Stimulated activated CD8-positive, alpha-beta memory T cell treated with anti-CD3 and anti-CD28 coated beads, Interleukin-7, amount 100 ng/mL, for 1 hour (primary cell): Measurements from ENCODE around the gene LINGO3.

Experiments
- DNase-seq, 2 donors: peaks; one replicate each; pipeline ENCODE4 v3.0.0-alpha.2; 2020; ENCODE audit warnings: low read depth in 2 of 2

LINGO3 gene

DNA sequence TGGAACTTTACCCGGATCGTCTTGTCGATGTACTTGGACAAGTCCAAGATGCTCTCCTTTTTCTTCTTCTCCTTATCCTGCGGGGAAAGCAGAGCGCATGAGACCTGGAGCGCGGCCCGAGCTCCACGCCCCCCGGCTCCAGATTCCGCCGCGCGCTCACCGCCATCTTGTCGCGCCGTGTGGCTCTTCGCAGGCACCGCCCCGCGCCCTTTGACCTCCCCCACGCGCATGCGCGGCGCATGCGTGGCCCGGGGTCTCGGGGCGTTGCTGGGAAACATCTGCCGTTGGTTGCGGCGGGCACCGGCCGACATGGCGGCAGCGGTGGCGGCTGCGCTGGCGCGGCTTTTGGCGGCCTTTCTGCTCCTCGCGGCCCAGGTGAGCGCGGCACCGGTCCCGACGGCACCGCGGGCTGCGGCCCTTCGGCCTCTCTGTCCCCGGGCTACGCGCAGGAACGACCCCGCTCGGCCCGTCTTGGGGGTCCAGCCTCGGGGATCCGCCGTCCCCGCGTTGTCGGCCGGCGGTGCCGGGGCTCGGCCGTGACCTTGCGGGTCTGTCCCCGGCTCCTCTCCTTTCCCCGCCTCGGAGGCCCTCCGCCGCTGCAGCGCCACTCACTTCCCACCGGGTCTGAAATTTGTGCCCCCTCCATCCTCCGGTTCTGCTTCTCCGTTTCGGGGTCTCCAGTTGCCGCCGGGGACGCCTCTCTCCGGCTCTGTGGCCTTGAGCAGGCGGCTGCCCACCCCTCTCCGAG lies 20.6 kb upstream of the LINGO3 start, which contains the start of the genes LSM7 and SPPL2B:
Gene LSM7 (minus strand): TSS at position 186 of the 748 bp plus-strand sequence. CDS start 20 bp downstream, at position 166.
Gene SPPL2B (plus strand): TSS at position 284 of the 748 bp plus-strand sequence. CDS start 26 bp downstream, at position 310.
- DNase-seq = peak; percentile 86 to 90

DNA sequence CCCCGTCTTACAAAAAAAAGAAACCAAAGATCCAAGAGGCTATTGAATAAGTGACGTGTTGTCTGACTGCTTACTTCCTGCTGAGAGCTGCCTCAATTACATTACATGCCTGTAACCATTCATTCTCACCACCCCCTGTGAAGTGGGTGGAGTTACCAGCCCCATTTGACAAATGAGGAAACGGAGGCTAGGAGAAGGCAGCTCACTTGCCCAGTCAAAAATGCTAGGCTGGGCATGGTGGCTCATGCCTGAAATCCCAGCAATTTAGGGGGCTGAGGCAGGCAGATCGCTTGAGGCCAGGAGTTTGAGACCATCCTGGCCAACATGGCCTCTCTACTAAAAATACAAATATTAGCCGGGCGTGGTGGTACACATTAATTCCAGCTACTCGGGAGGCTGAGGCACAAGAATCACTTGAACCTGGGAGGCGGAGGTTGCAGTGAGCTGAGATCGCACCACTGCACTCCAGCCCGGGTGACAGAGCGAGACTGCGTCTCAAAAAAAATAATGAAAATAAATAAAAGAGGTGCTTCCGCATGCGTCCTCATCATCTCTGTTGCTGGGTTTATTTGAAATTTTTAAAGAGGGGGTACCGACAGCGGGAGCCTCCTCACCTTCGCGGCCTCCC lies 19.9 kb upstream of the LINGO3 start:
- no peak for DNase-seq

DNA sequence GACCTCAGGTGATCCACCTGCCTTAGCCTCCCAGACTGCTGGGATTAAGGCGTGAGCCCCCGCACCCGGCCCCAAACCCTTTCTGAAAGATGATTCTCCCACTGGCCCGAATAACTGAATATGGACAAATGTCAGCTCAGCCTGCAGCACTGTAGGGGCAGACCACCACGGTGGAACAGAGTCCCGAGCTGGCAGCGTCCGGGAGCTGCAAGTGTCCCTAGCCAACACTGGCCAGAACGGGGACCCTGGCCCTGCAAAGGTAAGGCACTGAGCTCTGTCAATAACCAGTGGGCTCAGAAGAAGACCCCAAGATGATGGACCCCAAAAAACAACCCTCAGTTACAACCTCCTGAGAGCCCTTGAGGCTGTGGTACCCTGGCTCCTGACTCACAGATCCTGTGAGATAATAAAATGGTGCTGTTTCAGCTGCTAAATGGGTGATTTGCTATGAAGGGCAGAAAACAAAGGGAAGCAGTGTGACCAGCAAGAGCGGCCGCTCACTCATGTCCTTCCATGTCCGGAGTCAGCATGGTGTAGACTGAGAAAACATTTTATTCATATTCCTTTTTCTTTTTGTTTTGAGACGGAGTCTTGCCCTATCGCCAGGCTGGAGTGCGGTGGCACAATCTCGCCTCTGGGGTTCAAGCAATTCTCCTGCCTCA lies 18.9 kb upstream of the LINGO3 start:
- DNase-seq = no peak

DNA sequence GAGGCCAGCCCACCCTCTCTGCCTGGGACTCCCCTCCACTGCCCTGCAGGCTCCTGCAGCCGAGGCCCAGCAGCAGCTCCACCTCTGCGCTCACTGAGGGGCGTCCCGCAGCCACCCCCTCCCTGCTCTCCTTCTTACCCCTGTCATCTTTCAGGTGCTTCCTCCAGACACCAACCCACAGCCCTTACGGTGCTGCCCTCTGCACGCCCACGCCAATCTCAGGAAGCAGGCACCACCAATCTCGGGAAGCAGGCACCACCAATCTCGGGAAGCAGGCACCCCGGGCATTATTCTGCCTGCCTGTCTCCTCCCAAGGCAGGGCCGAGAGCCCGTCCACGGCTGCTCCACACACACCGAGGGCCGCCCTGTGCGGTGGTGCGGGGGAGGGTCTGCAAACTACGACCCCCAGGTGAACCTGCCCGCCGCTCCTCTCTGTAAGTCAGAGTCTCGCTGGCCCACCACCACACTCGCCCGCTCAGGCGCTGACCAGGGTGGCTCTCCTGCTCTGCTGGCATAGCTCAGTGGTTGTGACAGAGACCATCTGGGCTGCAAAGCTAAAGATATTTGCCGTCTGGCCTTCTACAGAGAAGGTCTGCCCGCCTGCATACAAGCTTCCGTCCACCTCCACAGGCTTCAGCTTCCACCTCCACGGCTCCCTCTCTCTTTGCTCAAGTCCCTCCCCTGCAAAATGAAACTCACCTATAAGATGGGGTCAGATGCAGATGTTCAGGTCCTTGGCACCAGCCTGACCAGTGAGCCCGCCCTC lies 17.5 kb upstream of the LINGO3 start:
- DNase-seq = no peak

DNA sequence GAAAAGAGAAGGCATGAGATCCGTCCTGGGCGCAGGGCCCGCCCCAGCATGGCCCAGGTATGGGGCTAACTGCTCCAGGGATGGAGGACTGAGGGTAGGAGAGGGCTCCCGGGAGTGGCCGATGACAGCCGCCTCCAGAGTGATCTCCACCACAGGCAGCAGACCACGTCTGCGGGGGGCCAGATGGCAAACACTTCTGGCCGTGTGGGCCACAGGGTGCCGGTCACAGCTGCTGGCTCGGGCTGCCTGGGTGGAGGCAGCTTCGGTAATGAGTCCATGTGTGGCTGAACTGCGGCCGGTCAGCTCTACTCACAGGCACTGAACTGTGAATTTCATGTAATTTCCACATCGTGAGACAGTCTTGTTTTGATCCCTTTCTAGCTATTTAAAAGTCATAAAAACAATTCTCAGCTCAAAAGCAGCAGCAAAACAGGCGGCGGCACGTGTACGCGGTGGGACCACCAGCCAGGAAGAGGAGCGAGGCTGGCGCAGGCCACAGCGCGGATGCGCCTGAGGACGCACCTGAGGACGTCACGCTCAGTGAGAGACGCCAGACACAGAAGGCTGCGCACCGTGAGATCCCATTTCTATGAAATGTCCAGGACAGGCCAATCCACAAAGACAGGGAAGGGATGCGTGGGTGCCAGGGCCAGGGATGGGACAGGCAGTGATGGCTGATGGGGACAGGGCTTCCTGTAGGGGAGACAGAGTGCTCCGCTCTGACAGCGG lies 16.4 kb upstream of the LINGO3 start:
- no peak for DNase-seq

DNA sequence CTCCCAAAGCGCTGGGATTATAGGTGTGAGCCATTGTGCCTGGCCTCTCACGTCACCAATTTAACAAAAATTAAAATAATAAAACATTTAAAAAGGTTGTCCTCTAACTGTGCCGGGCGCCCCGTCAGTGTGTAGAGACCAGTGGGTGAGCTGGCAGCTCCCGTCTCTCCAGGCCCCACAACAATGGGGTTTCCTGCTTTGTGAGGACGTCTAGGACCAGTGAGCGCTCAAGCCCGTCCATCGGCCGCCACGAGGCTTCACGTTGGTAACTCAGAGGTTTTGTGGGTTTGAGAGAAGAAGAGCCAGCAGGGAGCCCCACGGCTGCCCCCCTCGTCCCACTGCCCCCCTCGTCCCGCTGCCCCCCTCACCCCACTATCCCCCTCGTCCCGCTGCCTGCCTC lies 15.8 kb upstream of the LINGO3 start:
- DNase-seq = no peak

DNA sequence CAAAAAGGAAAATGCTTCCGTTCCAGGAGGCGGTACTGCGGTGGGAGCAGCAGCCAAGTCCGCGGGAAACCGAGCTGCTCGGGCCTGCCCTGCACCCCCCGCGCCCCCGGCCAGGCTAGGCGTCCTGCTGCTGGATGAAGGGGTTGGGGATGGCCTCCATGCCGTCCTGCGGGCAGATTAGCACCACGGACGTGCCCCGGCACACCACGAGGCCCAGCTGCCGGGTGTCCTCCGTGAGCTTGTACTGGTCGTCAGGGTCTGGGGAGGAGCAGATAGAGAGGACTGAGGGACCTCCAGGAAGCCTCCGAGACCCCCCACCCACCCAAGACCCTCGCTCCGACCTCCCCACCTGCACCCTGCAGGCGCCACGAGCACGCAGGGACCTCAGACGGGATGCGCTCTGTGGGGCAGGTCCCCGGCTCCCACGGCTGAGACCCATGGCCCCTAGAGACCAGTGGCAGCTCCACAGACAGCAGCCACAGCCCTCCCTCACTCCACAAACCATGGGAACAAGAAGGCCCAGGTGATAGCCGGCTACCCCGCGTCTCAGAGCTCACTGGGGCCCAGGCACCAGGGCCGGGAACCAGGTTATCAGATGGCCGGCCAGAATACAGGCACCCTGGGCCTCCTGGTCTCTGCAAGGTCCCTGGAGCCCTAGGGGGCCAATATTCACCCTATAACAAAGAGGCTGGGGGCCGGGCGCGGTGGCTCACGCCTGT lies 13.8 kb upstream of the LINGO3 start:
- no peak for DNase-seq

DNA sequence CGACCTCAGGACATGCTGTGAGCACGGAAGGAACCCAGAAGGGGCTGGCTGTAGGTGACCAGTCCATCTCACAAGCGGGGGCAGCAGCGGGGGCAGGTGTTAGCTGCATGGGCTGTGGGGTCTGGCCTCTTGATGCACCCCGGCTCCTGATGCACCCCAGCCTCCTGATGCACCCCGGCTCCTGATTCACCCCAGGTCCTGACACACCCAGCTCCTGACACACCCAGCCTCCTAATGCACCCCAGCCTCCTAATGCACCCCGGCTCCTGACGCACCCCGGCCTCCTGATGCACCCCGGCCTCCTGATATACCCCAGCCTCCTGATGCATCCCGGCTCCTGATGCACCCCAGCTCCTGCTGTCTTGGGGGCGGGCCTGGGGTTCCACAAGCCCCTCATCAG lies 13.0 kb upstream of the LINGO3 start:
- DNase-seq = no peak

DNA sequence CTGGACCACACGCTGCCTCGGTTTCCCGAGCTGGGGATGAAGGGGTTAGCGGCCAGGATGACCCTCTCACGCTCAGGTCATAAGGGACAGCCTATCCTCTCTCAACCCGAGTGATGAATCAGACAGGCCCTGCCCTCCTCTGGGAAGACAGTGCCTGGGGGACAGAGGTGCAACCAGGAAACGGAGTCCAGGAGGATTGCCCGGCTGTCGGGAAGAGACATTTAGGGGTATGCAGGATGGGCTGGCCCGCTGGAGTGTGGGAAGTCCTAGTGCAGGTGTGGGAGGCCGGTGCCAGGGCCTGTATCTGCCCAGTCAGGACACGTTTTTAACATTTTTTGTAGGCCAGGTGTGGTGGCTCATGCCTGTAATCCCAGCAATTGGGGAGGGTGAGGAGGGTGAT lies 12.1 kb upstream of the LINGO3 start:
- DNase-seq = no peak

DNA sequence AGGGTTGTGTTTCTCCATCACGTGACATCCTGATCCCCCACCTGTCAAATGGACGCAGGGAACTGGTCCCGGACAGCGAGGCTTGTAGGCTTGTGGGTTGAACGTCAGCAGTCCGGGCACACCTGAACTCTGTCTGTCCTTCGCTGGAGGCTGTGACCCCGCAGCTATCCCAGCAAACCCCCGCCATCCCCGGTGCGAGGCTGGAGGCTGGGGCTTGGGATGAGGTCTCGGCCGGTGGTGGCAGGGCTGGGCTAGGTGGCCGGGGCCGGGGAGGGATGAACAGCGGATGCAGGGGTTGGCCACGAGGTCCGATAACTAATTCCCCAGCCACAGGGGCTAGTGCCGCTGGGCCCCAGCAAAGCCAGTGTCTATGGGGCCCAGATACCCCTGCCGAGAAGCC lies 11.6 kb upstream of the LINGO3 start:
- DNase-seq = no peak

DNA sequence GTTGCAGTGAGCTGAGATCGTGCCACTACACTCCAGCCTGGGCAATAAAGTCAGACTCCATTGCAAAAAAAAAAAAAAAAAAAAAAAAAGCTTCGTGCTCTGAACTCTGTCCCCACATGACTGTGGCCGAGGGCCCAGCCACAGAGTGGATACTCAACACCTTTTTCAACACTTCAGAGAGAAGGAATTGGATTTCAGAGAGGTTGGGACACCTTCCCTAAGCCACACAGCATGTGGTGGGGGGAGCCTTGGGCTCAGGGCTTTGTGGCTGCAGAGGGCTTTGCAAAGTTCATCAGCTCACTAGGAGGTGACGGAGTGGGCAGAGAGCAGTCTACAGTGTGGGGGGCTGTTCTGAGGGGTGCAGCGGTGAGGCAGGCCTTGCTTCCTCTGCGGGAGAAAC lies 11.0 kb upstream of the LINGO3 start:
- no peak for DNase-seq

DNA sequence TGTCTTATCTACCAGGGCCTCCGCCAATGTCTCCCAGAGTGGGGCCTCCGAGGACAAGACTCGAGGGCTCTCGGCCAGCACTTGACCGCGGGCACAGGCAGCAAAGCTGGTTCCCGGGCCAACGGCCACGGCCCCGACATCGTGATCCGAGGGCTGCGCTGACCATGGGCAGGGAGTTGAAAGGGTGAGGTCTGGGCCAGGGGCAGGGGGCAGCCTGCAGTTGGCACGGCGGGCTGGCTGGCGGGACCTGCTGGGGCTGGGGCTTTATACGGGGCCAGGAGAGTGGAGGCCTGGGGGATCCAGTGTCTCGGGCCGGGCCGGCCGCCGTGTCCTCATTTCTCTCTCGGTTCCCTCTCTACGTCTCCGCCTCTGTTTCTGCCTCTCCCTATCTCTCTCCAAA lies 9.8 kb upstream of the LINGO3 start:
- DNase-seq = no peak

DNA sequence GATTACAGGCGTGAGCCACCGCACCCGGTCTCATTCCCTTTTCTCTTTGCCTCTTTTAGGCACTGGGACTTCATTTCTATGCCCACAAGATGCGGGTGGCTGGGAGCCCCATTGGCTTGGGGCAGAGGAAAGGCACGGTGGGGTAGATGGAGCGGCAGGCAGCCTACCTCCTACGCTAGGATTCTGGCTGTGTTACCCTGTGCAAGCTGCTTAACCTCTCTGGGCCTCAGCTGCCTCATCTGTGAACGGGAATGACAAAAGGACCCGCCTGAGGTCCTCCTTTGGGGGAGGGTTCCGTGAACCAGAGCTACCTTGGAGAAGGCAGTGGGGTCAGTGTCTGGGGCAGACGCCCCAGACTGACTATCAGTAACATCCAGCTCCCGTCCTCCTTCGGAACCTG lies 9.3 kb upstream of the LINGO3 start:
- DNase-seq = no peak

DNA sequence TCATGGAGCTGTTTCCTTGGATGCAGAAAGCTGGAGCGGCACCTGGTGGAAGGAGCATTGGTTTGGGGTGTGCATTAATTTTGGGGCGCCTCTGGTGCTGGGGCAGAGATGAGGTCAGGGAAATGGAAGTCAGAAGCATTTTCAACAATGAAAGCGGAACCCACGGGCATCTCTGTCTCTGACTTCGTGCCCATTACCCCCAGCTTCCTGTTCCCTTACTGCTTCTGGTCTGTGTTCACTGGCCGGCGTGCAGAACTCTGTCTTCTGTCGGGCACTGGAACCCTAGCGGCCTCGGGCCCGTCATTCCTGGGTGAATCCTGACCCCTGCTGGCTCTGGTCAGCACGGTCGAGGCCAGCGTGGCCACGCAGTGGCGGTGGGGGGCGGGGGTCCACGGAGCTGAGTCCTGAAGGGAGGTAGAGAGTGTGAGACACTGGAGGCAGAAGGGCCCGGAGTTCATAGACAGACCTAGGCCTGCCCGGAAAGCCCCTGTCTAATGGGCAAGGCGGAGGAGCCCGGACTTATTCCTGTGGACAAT lies 7.9 kb upstream of the LINGO3 start:
- no peak for DNase-seq

DNA sequence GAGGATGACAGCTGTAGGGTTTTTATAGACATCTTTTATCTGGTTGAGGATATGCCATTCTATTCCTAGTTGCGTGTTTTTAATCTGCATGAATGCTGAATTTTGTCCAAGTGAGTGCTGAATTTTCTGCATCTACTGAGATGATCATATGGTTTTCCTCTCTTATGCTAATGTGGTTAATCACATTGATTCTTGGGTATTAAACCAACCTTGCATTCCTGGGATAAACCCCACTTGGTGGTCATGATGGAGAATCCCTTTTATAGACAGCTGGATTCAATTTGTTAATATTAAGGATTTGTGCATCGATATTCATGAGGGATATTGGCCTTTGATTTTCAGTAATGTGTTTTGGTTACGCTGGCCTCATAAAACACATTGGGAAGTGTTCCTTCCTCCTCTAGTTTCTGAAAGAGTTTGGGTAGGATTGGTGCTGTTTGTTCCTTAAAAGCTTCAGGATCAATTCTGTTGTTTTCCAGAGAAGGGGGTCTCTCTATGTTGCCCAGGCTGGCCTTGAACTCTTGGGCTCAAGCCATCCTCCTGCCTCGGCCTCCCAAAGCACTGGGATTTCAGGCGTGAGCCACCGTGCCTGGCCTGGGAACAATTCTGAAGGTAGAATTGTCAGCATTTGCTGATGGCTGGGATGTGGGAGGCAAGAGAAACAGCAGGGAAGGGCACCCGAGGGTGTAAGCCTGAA lies 7.3 kb upstream of the LINGO3 start:
- no peak for DNase-seq

DNA sequence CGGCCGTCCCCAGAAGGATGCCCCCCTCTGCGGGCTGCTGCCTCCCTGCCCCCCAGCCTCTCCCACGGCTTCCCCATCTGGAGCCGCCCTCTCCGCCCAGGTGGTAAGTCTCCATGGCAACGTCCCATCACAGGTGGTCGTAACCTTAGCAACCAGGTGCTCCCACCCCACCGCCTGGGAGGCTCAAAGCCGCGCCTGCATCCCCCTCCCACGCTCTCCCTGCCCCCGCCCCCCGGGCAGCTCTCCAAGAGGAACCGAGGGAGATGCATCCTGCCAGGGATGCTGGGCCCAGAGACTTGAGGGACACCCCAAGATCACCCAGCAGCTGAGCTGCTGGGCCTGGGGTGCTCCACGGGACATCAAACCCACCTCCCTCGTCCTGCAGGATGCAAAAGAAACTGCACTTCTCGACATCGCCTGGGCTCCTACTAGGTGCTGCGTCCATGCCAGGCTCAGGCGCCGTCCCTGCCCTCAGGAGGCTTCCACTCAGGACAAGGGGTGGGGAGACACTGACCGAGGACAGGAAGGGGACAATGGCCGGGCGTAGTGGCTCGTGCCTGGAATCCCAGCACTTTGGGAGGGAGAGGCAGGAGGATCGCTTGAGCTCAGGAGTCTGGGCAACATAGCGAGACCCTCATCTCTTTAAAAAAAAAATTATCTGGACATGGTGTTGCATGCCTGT lies 5.0 kb upstream of the LINGO3 start:
- DNase-seq = no peak

DNA sequence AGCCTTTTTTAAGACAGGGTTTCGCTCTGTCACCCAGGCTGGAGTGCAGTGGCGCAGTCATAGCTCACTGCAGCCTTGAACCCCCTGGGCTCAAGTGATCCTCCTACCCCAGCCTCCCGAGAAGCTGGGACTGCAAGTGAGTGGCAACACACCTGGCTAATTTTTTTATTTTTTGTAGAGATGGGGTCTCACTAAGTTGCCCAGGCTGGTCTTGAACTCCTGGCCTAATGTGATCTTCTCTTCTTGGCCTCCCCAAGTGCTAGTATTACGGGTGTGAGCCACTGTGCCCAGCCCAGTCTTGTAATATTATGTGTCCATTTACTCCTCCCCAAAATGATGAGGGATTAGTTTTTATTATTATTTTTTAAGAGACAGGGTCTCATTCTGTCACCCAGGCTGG lies 3.1 kb upstream of the LINGO3 start:
- DNase-seq = no peak

DNA sequence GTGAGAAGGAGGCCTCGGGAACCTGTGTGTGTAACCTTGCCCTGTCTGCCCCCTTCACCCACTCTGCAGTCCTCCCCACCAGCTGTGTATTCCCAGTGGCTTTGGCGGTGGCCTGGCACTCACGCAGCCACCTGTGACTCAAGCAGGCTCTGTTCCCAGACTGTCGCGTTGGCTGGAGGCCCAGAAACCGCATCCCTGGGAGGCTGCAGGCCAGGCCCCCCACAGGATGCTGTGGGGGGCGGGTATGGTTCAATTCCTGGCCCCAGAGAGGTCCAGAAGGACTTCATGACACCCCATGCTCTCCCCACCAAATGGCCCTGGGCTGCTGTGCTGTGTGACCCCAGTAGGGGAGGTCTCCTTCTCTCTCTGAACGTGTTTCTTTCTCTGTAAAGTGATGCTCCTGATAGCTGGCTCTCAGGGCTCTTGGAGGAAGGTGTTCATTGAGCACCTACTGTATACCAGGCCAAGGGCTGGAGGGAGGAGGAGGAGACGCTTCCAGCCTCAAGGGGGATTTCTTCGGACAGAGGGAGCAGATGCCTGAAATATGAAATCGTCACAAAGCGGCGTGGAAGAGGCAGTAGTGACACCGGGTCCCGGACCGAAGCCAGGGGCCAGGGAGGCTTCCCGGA lies 1.9 kb upstream of the LINGO3 start:
- DNase-seq = no peak

DNA sequence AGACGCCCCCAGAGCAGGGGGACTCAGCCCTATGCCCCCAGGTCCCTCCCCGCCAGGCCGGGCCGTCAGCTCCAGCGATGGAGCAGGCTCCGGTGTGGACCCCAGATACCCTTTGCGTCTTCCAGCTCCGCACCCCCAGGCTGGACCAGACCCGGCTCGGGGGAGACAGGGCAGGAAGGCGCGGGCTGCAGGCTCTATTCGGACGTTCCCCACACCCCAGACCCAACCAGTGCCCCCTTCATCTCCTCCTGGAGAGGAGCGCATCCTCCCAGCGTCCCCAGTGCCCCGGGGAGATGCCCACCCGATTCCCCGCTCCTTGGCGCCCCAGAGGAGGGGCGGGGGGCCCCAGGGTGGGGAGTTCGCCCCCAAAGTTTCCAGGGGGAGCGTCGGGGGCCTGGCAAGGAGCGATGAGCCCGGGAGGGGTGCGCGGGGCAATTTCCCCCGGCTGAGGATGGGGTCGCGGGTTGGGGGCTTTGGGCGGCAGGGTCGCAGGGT lies 389 bp downstream of the LINGO3 start:
- DNase-seq = no peak
